Measurements from ENCODE around the gene ANXA8. TPM values are rescaled to one million over a fixed set of nuclear protein-coding genes. Genes with fewer than 3 reads are reported as not detected.
"Not testable (repeated sequence)": the region's sequence is repeated elsewhere in the genome, so short reads cannot be mapped to it uniquely, and the experiment has no call there.

Gene ANXA8
- total and polyA plus RNA-seq, 10 of the 15 experiments (the other 5 are each of a cell fraction or from before 2014, with no cell fraction given): 0.10 to 0.53 (median 0.41) TPM; not detected in 3

DNA sequence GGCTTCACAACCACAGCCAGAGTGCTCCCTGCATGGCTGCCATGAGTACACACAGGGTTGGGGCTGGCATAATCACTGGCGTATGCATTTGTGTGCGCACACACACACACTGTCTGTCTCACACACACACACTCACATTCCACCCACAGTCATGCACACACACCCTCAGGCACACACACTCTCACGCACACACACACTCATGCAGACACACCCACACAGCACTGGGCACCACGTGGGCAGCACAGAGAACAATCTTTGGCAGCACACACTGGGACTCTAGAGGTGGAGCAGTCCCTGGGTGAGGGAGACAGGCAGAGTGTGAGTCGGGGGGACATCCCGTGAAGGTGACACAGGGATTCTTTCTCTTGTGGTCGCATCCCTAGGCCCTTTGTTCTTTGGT, 10.4 kb downstream of the ANXA8 start:
- H4K20me1 ChIP-seq (ENCODE audit: control insufficient read depth, insufficient read depth); FAIRE-seq; H3K36me3 ChIP-seq (ENCODE audit: control insufficient read depth in 2 of 2, insufficient read depth in 2 of 2, low read length in 1 of 2); intact Hi-C loops (cut with micrococcal nuclease; ENCODE audit: unreplicated experiment); H2AFZ ChIP-seq (ENCODE audit: control insufficient read depth, low read depth, low read length); H3K4me3 ChIP-seq; H3K27me3 ChIP-seq (replicated peaks in 1 of 2; ENCODE audit: control insufficient read depth in 2 of 2, insufficient read depth in 2 of 2, low read length in 1 of 2); H3K27ac ChIP-seq (ENCODE audit: control insufficient read depth, insufficient read depth); H3K4me1 ChIP-seq (ENCODE audit: control insufficient read depth, insufficient read depth, low read length); H3K9me3 ChIP-seq (replicated peaks; ENCODE audit: control insufficient read depth, insufficient read depth, low read length); DNase-seq (ENCODE audit: low read depth, low spot score); H3K9ac ChIP-seq (ENCODE audit: control insufficient read depth, insufficient read depth, low read length); H3K79me2 ChIP-seq (ENCODE audit: control insufficient read depth, insufficient read depth, low read length); SMC1A ChIA-PET (ENCODE audit: uncharacterized antibody, unreplicated experiment); H3K4me2 ChIP-seq (ENCODE audit: control insufficient read depth, insufficient read depth); BruUV-seq (replicated peaks); RAD21 ChIA-PET (ENCODE audit: unreplicated experiment); in situ Hi-C loops (cut with MboI); POLR2A ChIA-PET; ATAC-seq; CTCF ChIA-PET: not testable (repeated sequence)
- no CpG with 5 or more reads among the region's 7 CpGs for WGBS (ENCODE audit: insufficient coverage, insufficient replicate concordance, low lambda C conversion rate, missing lambda C conversion rate)

DNA sequence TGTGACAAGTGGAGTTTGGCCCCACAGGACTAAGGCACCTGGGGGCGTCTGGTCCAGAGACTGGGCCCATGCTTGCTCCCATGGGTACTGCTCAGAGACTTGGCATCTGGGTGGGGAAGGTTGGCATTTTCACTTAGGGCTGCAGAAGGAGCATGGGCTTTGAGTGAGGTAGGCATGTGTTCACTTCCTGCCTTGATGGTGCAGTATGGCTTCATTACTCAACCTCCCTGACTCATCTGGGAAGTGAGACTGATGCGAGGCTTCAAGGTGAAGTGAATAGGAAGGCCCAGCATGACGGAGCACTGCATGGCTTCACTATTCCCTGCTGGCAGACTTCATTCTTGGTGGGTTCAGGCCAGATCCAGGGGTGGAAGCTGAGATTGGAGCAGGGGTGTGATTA, 11.3 kb downstream of the ANXA8 start:
- H3K36me3 ChIP-seq (ENCODE audit: control insufficient read depth in 2 of 2, insufficient read depth in 2 of 2, low read length in 1 of 2); H3K79me2 ChIP-seq (ENCODE audit: control insufficient read depth, insufficient read depth, low read length); H3K9me3 ChIP-seq (replicated peaks; ENCODE audit: control insufficient read depth, insufficient read depth, low read length); H3K27ac ChIP-seq (ENCODE audit: control insufficient read depth, insufficient read depth); in situ Hi-C loops (cut with MboI); H3K4me2 ChIP-seq (ENCODE audit: control insufficient read depth, insufficient read depth); SMC1A ChIA-PET (ENCODE audit: uncharacterized antibody, unreplicated experiment); H4K20me1 ChIP-seq (ENCODE audit: control insufficient read depth, insufficient read depth); FAIRE-seq; H3K9ac ChIP-seq (ENCODE audit: control insufficient read depth, insufficient read depth, low read length); POLR2A ChIA-PET; H3K4me1 ChIP-seq (ENCODE audit: control insufficient read depth, insufficient read depth, low read length); RAD21 ChIA-PET (ENCODE audit: unreplicated experiment); H3K4me3 ChIP-seq; DNase-seq (ENCODE audit: low read depth, low spot score); H2AFZ ChIP-seq (ENCODE audit: control insufficient read depth, low read depth, low read length); BruUV-seq (replicated peaks); intact Hi-C loops (cut with micrococcal nuclease; ENCODE audit: unreplicated experiment); H3K27me3 ChIP-seq (replicated peaks in 1 of 2; ENCODE audit: control insufficient read depth in 2 of 2, insufficient read depth in 2 of 2, low read length in 1 of 2); CTCF ChIA-PET: not testable (repeated sequence)
- WGBS (ENCODE audit: insufficient coverage, insufficient replicate concordance, low lambda C conversion rate, missing lambda C conversion rate): no CpG with 5 or more reads among the region's 3 CpGs
- peak; percentile 63 for ATAC-seq

DNA sequence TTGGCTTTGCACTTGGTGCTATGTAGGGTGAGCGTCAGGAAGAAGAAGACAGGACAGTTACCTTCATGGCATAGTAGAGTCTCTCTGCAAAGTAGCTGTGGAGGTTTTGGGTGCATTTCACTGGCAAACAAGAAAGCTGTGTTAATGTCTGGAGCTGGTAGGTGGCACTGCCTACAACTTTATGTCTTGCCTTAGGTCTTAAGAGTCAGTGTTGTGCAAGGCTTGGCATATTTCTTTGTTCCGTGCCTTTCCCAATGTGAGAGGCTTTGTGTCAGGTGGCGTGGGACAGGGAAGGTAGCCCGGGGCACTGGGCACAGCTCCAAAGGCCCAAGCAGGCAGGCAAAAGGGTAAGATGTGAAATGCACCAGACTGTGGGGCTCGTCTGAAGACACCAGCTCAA, 11.8 kb downstream of the ANXA8 start:
- ATAC-seq; intact Hi-C loops (cut with micrococcal nuclease; ENCODE audit: unreplicated experiment); H3K9me3 ChIP-seq (replicated peaks; ENCODE audit: control insufficient read depth, insufficient read depth, low read length); DNase-seq (ENCODE audit: low read depth, low spot score); in situ Hi-C loops (cut with MboI); H3K9ac ChIP-seq (ENCODE audit: control insufficient read depth, insufficient read depth, low read length); RAD21 ChIA-PET (ENCODE audit: unreplicated experiment); H4K20me1 ChIP-seq (ENCODE audit: control insufficient read depth, insufficient read depth); H3K4me3 ChIP-seq; BruUV-seq (replicated peaks); POLR2A ChIA-PET; FAIRE-seq; H2AFZ ChIP-seq (ENCODE audit: control insufficient read depth, low read depth, low read length); H3K79me2 ChIP-seq (ENCODE audit: control insufficient read depth, insufficient read depth, low read length); SMC1A ChIA-PET (ENCODE audit: uncharacterized antibody, unreplicated experiment); H3K27me3 ChIP-seq (replicated peaks in 1 of 2; ENCODE audit: control insufficient read depth in 2 of 2, insufficient read depth in 2 of 2, low read length in 1 of 2); CTCF ChIA-PET; H3K36me3 ChIP-seq (ENCODE audit: control insufficient read depth in 2 of 2, insufficient read depth in 2 of 2, low read length in 1 of 2); H3K4me2 ChIP-seq (ENCODE audit: control insufficient read depth, insufficient read depth); H3K27ac ChIP-seq (ENCODE audit: control insufficient read depth, insufficient read depth); H3K4me1 ChIP-seq (ENCODE audit: control insufficient read depth, insufficient read depth, low read length): not testable (repeated sequence)
- WGBS (ENCODE audit: insufficient coverage, insufficient replicate concordance, low lambda C conversion rate, missing lambda C conversion rate): no CpG with 5 or more reads among the region's 5 CpGs

DNA sequence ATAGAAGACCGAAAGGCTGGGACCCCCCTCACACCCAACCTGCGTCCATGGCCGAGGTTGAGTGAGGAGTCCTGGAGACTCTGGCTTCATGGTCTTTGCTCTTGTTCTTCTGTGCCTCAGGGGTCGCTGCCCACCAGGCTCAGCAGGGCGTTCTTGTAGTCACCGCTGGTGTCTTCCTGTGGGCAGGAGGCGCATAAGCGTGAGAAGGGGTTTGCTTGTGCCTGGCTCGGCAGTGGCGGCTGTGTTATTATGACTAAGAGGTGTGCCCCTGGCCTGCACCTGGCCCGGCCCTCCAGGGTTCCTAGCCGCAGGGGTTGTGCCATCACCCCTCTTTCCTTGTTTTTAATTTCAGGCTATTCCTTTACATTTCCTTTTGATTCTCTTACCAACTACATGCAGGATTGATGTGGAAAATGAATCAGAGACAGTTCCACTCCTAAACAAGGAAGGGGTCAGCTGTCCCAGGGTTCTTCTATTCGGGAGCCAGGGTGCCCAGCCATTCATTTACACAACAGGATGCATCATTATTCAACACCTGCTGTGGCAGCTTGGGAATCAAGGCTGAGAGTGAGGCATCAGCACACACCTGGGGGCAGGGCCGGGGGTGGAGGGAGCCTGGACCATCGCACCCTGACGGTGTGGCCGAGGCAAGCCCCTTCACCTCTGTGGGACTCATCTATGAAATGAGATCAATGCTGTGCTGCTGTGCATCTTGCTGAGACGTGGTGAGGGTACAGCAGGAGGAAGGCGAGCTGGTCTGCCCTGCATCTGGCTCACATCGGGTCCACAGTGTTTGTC, 15.0 kb downstream of the ANXA8 start:
- ATAC-seq; H3K4me2 ChIP-seq (ENCODE audit: control insufficient read depth, insufficient read depth); H2AFZ ChIP-seq (ENCODE audit: control insufficient read depth, low read depth, low read length); H3K9me3 ChIP-seq (replicated peaks; ENCODE audit: control insufficient read depth, insufficient read depth, low read length); RAD21 ChIA-PET (ENCODE audit: unreplicated experiment); H4K20me1 ChIP-seq (ENCODE audit: control insufficient read depth, insufficient read depth); in situ Hi-C loops (cut with MboI); H3K27me3 ChIP-seq (replicated peaks in 1 of 2; ENCODE audit: control insufficient read depth in 2 of 2, insufficient read depth in 2 of 2, low read length in 1 of 2); POLR2A ChIA-PET; H3K36me3 ChIP-seq (ENCODE audit: control insufficient read depth in 2 of 2, insufficient read depth in 2 of 2, low read length in 1 of 2); H3K79me2 ChIP-seq (ENCODE audit: control insufficient read depth, insufficient read depth, low read length); DNase-seq (ENCODE audit: low read depth, low spot score); FAIRE-seq; H3K27ac ChIP-seq (ENCODE audit: control insufficient read depth, insufficient read depth); SMC1A ChIA-PET (ENCODE audit: uncharacterized antibody, unreplicated experiment); CTCF ChIA-PET; H3K4me3 ChIP-seq; H3K9ac ChIP-seq (ENCODE audit: control insufficient read depth, insufficient read depth, low read length); intact Hi-C loops (cut with micrococcal nuclease; ENCODE audit: unreplicated experiment); BruUV-seq (replicated peaks); H3K4me1 ChIP-seq (ENCODE audit: control insufficient read depth, insufficient read depth, low read length): not testable (repeated sequence)
- 28% methylated on average over 13 of the region's 20 CpGs for WGBS (ENCODE audit: insufficient coverage, insufficient replicate concordance, low lambda C conversion rate, missing lambda C conversion rate)

Measured in GM12878 (cell line).